Esophagus squamous epithelium (tissue), 4 donors: ENCODE measurements around the gene MAP3K5.

Source experiments
- POLR2A ChIP-seq, 4 donors: fragments of 450-650 bp; IDR thresholded peaks; one replicate each; pipeline ENCODE4 v1.6.1; 2017; ENCODE audit warnings: antibody characterized with exemption in 4 of 4, mild to moderate bottlenecking in 4 of 4, moderate library complexity in 3 of 4
- TF ChIP-seq, protein P1 (sequence below), 6 experiments: fragments of 450-650 bp in 4 of 6; fragments of 200-600 bp in 2 of 6; sonication (generic) in 2 of 6; IDR thresholded peaks; one replicate each; pipeline ENCODE4 v1.5.1; 2016 to 2019; ENCODE audit warnings: antibody characterized with exemption in 6 of 6, mild to moderate bottlenecking in 4 of 6, moderate library complexity in 4 of 6

DNA sequence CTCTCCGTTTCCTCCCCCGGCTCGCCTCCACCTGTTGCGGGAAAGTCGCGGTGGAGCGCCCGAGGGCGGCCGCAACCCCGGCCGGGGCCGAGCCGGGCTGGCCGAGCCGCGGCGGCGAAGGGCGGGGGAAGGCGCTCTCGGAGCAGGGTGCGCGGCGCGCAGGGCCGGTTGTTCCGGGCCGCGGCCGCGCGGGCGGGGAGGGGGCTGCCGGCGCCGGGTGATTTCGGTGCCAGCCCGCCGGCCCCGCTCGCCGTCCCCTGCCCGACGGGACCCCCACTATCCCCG is 242.3 kb downstream of the MAP3K5 start:
- TF ChIP-seq, protein P1, sequence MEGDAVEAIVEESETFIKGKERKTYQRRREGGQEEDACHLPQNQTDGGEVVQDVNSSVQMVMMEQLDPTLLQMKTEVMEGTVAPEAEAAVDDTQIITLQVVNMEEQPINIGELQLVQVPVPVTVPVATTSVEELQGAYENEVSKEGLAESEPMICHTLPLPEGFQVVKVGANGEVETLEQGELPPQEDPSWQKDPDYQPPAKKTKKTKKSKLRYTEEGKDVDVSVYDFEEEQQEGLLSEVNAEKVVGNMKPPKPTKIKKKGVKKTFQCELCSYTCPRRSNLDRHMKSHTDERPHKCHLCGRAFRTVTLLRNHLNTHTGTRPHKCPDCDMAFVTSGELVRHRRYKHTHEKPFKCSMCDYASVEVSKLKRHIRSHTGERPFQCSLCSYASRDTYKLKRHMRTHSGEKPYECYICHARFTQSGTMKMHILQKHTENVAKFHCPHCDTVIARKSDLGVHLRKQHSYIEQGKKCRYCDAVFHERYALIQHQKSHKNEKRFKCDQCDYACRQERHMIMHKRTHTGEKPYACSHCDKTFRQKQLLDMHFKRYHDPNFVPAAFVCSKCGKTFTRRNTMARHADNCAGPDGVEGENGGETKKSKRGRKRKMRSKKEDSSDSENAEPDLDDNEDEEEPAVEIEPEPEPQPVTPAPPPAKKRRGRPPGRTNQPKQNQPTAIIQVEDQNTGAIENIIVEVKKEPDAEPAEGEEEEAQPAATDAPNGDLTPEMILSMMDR (IDR thresholded peaks at IDR 0.05): no peak
- no peak for TF ChIP-seq POLR2A (IDR thresholded peaks at IDR 0.05)
